GM12874 (cell line): ENCODE measurements around the gene TMPRSS3.

Source experiments
- TF ChIP-seq, protein P1 (sequence below): IDR thresholded peaks from 2 replicates; pipeline ENCODE4 v1.5.1; 2011; ENCODE audit warnings: low read depth, mild to moderate bottlenecking, control low read depth, low read length, moderate library complexity; ENCODE audit not compliant: insufficient read depth

The TMPRSS3 gene

GRCh38 chr21:42439284-42440186 lies 43.7 kb upstream of the TMPRSS3 start:
- TF ChIP-seq, protein P1, sequence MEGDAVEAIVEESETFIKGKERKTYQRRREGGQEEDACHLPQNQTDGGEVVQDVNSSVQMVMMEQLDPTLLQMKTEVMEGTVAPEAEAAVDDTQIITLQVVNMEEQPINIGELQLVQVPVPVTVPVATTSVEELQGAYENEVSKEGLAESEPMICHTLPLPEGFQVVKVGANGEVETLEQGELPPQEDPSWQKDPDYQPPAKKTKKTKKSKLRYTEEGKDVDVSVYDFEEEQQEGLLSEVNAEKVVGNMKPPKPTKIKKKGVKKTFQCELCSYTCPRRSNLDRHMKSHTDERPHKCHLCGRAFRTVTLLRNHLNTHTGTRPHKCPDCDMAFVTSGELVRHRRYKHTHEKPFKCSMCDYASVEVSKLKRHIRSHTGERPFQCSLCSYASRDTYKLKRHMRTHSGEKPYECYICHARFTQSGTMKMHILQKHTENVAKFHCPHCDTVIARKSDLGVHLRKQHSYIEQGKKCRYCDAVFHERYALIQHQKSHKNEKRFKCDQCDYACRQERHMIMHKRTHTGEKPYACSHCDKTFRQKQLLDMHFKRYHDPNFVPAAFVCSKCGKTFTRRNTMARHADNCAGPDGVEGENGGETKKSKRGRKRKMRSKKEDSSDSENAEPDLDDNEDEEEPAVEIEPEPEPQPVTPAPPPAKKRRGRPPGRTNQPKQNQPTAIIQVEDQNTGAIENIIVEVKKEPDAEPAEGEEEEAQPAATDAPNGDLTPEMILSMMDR: no peak

DNA sequence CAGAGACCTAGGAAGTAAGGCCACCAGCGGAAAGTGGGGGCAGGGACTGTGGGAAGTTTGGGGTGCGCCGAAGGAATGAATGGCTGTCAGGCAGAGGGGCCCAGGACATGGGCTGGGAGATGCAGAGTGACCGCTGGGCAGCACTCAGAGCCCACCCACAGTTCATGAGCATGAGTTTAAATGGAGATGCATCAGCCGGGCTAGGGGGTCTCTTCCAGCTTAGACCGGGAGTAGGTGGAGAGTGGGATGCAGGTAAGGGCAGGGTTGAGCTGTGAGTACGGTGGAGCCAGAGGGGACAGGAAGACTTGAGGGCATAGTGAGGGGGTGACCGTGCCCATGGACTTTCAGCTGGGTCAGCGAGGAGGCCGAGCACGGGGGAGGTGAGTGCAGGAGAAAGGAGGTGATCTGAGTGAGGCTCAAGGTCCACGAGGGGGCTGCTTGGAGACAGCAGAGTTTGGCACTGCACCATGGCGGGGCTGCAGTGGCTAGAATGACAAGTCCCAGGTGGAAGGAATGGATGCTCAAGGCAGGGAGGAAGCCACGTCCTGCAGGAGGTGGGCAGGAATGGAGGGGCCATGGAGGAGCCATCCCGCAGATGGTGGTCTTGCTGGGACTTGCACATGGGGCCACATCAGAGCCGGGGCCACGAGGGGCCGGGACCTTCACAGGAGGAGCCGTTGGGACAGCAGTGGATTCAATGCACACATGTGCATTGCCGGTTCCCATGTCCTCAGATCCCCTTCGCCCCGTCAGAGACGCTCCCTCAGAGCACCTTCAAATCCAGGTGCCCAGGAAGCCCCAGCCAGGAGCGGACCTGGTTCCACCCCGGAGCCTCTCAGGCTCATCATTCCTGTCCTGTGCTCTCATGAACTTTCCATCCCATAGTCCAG lies 42.7 kb upstream of the TMPRSS3 start:
- TF ChIP-seq, protein P1: no peak

DNA sequence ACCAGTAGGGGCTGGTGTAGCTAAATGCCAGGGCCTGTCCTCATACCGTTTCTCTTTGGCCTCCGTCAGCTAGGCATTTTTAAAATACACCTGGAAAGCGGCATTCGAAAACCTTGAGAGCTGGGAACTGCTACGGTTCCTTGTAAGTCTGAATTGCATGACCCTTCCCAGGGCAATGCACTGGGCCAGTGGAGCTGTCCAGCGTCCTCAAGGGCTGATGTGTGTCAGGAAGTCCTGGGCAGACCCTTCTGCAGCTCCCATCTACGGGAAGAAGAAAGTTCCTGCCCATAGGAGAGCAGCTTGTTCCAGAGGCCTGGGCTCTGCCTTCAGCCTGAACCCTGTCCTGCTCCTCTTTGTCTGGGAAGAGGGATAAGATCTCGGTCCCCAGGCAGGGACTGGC lies 41.9 kb upstream of the TMPRSS3 start:
- TF ChIP-seq, protein P1: no peak

- TF ChIP-seq, protein P1: no peak
Observed at GRCh38 chr21:42436914-42437313, 41.1 kb upstream of the TMPRSS3 start.

DNA sequence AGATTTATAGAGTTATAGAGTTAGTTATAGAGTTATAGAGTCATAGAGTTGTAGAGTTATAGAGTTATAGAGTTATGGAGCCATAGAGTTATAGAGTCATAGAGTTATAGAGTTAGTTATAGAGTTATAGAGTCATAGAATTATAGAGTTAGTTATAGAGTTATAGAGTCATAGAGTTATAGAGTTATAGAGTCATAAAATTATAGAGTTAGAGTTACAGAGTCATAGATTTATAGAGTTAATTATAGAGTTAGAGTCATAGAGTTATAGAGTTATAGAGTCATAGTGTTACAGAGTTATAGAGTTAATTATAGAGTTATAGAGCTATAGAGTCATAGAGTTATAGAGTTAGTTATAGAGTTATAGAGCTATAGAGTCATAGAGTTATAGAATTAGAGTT lies 40.0 kb upstream of the TMPRSS3 start:
- TF ChIP-seq, protein P1: no peak

DNA sequence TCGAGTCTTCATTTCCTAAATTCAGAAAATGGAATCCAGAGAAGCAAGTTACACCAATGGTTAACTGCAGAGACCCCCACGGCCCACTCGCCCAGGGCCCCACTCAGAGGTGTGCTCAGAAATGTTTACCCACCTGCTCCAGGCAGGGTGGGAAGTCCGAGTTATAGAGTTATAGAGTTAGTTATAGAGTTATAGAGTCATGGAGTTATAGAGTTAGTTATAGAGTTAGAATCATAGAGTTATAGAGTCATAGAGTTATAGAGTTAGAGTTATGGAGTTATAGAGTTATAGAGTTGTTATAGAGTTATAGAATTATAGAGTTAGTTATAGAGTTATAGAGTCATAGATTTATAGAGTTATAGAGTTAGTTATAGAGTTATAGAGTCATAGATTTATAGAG lies 39.5 kb upstream of the TMPRSS3 start:
- TF ChIP-seq, protein P1: no peak

- TF ChIP-seq, protein P1: no peak
Observed at GRCh38 chr21:42434884-42435283, 39.0 kb upstream of the TMPRSS3 start.
